HG03139 (cell line): ENCODE results near the gene UNC5B.

Experiments
- ATAC-seq: cut with Tn5 transposase; IDR thresholded peaks from one replicate; pipeline ENCODE4 v1.9.1; 2021; ENCODE audit not compliant: unreplicated experiment

Gene UNC5B

GRCh38 chr10:71239131-71239915 lies 27.0 kb downstream of the UNC5B start:
- ATAC-seq, result no peak

- no peak for ATAC-seq
Measured at GRCh38 chr10:71239946-71240795, 27.8 kb downstream of the UNC5B start.

- ATAC-seq, result no peak
Measured at GRCh38 chr10:71241114-71241829, 28.9 kb downstream of the UNC5B start.

GRCh38 chr10:71241830-71242621 lies 29.7 kb downstream of the UNC5B start:
- ATAC-seq, result no peak

- no peak for ATAC-seq
Measured at GRCh38 chr10:71242622-71243009, 30.2 kb downstream of the UNC5B start.

GRCh38 chr10:71243756-71244395 lies 31.5 kb downstream of the UNC5B start:
- ATAC-seq, result no peak

GRCh38 chr10:71244431-71245419 lies 32.4 kb downstream of the UNC5B start:
- no peak for ATAC-seq

GRCh38 chr10:71245420-71246325 lies 33.3 kb downstream of the UNC5B start:
- no peak for ATAC-seq

GRCh38 chr10:71246591-71247413 lies 34.4 kb downstream of the UNC5B start:
- no peak for ATAC-seq

GRCh38 chr10:71247414-71247705 lies 35.0 kb downstream of the UNC5B start:
- no peak for ATAC-seq

GRCh38 chr10:71247804-71248203 lies 35.4 kb downstream of the UNC5B start:
- no peak for ATAC-seq

- ATAC-seq, result no peak
Measured at GRCh38 chr10:71248210-71248609, 35.8 kb downstream of the UNC5B start.

GRCh38 chr10:71249996-71250395 lies 37.6 kb downstream of the UNC5B start:
- no peak for ATAC-seq

GRCh38 chr10:71250405-71250804 lies 38.0 kb downstream of the UNC5B start:
- ATAC-seq, result no peak

GRCh38 chr10:71250842-71251241 lies 38.5 kb downstream of the UNC5B start:
- ATAC-seq, result no peak

GRCh38 chr10:71251319-71251718 lies 38.9 kb downstream of the UNC5B start:
- no peak for ATAC-seq

GRCh38 chr10:71252220-71252619 lies 39.9 kb downstream of the UNC5B start:
- no peak for ATAC-seq
